HG02678 (cell line): ENCODE results near the gene C2orf80.
"Not testable (repeated sequence)": the region's sequence is repeated elsewhere in the genome, so short reads cannot be mapped to it uniquely, and the experiment has no call there.

Experiments used
- ATAC-seq: cut with Tn5 transposase; IDR thresholded peaks from one replicate; pipeline ENCODE4 v1.9.1; 2021; ENCODE audit warnings: mild to moderate bottlenecking, moderate library complexity; ENCODE audit not compliant: unreplicated experiment

The C2orf80 gene

DNA sequence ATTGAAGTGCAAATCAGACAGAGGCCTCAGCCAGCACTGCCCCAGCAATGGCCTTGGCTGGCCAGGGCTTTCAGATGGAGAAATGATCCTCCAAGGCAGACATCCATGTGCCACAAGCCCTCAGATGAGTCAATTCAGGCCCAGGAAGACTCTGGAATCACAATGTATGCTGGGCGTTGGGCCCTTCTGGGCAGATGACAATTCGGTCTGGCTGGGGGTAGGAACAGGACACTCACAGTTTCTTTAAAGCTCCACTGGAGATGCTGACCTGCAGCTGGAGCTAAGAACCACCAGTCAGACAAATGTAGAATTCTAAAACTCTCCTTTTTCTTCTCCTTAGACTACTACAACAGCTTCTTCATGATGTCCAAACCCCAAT, 53.1 kb downstream of the C2orf80 start:
- ATAC-seq = no peak

DNA sequence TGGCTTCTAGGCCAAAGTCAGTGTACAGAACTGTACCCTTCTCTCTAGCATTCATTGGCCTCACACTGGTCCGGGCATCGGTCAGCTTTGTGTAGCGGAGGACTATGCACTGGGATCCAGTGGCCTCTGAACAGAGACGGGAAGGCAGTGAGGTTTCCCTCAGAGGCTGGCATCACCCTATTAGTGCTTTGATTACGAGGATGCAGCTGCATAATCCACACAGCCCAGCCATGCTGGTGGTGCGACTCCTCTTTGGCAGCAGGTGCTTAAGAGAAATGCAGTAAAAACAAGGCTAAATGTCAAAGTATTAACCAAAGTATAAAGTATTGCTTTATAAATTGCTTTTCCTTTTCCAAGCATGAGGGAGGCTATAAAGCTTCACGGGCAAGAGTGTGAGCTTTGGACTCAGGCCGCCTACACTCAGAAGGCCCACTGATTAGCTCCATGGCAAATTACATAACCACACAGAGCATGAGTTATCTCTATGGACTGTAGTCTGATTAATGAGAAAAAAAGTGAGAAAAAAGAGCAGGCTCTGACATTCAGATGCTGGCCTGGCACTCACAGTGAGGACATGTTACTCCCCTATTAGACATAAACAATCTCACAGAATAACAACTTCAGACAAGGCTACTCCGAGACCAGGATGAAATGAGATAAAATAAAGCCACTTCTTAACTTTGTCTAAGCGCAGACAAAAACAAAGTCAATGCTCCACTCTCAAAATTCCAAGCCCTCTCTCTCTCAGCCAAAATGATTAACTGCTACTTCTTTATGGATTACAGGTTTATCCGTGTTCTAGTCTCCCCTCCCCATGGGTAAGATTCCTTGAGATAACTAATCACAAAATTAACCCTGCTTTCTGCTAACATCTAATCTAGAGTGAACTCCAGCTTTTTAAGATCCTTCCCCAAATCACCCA, 53.8 kb downstream of the C2orf80 start:
- no peak for ATAC-seq

DNA sequence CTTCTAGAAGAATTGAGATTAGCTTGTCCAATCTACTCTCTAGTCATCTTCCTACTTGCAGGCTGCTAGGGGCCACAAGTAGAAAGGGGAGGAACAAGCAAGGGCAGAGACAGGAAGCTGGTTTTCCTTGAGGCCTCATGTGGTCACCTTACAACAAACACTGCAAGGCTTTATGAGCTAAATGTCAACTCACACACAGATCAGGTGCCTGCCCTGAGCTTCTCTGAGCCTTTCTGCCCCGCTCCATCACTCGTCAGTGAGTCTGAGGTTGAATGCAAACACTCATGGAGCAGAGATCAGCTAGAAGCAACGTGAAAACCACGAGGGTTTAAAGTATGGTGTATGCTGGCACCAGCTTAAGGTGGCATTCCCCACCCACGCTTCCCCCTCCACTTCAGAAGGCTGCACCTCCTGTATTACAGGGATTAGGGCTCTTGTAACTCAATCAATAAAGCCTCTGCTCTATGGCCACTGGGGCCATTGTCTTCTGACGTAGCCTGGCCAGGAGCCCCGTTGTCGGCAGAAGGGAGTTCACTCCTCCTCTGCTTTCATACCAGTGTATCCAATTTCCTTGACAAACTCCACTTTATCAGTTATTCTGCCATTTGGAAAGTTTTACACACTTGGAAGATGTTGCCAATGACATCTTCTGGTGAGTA, 54.8 kb downstream of the C2orf80 start:
- no peak for ATAC-seq

DNA sequence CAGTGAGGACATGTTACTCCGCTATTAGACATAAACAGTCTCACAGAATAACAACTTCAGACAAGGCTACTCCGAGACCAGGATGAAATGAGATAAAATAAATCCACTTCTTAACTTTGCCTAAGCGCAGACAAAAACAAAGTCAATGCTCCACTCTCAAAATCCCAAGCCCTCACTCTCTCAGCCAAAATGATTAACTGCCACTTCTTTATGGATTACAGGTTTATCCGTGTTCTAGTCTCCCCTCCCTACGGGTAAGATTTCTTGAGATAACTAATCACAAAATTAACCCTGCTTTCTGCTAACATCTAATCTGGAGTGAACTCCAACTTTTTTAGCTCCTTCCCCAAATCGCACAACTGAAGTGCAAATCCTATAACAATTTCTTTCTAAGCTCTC, 59.1 kb downstream of the C2orf80 start:
- no peak for ATAC-seq

DNA sequence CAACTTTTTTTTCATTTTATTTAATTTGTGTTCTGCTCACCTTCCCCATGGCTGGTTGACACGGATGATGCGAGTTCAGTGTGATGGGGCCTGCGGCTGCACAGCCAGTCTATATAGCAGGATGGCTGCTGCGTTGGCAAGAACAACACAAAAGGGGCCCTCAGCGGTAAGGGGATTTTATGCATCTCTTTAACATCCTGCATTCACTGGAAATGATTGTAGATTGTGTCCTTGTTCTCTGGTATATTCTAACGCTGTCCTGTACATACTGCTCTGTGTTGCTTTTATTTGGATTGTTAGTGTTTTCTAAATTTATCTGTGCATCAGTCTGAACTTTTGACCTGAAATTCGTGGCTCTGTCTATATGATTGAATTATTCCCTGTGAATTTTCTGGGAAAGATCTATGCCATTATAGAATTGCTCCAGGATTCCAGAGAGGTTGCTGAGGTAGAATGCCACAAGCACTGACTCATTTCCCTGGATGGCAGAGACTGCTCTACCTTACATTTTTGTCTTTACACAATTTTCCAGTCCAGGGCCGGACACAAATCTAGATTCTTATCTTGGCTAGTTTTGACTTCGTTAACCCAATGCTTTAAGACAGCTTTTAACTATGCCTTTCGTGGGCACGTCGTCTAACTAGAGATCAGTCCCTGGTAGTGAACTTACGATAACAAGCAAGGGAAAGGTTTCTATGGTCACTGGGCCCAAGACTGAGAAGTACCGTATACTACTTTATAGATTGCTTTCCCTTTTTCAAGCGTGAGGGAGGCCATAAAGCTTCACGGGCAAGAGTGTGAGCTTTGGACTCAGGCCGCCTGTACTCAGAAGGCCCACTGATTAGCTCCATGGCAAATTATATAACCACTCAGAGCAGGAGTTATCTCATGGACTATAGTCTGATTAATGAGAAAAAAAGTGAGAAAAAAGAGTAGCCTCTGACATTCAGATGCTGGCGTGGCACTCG, 59.8 kb downstream of the C2orf80 start, which contains the start of gene CRYGC:
Gene CRYGC (minus strand): TSS at position 85 of the 968 bp plus-strand sequence. CDS start 36 bp downstream, at position 49.
- ATAC-seq = no peak

DNA sequence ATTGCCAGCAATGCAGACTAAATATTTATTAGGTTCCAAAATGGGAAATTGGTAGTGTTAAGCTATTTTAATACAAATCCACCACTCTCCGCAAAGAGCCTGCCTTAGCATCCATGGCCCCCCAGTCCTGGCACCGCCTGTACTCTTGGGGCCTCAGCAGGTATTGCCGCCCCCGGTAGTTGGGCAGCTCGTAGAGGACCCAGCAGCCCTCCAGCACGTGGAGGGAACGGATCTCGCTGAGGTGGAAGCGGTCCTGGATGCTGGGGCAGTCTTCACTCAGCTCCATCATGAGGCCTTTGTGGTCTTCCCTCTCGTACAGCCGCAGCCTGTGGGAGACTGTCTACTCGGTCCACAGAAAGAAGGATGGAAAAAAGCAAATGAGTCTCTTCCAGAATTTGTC, 61.7 kb downstream of the C2orf80 start:
- ATAC-seq = no peak

DNA sequence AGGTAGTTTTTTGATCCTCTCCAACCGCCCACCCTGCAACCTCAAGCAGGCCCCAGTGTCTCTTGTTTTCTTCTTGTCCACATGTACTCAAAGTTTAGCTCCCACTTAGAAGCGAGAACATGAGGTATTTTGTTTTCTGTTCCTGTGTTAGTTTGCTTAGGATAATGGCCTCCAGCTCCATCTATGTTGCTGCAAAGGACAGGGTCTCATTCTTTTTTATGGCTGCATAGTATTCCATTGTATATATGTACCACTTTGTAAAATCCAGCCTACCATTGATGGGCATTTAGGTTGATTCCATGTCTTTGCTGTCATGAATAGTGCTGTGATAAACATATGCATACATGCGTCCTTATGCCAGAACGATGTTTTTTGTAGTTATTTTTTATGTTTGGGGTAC, 62.7 kb downstream of the C2orf80 start:
- ATAC-seq = no peak

DNA sequence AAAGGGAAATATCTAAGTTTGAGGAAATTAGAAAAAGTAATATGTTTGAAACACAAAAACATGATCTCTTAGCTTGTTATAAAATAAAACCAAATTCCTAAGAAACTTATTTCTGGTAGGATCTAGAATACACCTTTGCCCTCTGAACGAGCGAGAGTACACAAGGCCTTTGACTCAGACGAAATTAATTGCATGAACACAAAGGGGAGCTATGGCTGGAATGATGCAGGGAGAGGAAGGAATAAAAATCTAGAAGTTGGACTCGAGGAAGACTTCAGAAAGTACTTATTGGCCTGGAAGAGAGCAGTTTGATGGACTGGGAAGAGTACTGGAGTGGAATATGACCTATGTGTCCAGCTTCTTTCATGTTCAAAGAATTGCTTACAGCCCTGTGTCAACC, 64.6 kb downstream of the C2orf80 start:
- ATAC-seq = no peak

DNA sequence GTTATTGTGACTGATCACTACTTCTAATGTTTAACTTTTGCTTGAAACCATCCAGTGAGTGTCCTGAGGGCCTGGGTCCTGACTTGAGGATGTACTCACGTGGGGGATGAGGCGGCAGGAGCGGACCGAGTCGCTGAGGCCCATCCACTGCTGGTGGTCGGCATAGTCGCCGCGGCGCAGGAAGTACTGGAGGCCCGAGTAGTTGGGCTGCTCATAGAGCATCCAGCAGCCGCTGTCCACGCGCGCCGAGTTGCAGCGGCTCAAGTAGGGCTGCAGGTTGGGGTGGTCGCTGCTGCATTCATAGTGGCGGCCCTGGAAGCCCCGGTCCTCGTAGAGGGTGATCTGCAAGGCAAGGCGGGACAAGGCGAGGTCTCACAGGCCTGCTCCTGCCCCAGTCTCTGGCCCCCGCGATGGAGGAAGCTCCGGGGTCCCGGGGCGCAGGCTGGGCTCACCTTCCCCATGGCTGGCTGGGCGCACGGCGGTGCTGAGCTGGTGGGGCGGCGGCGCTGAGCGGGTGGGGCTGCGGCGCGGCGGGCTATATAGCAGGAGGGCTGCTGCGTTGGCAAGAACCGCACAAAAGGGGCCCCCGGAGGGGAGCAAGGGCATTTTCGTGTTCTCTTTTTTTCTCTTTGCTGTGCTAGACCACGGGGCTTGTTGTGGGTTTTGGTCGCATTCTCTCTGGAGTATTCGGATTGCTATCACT, 65.7 kb downstream of the C2orf80 start, which contains the start of gene CRYGD:
Gene CRYGD (minus strand): TSS at position 512 of the 703 bp plus-strand sequence. CDS start 51 bp downstream, at position 461.
- ATAC-seq = not testable (repeated sequence)

DNA sequence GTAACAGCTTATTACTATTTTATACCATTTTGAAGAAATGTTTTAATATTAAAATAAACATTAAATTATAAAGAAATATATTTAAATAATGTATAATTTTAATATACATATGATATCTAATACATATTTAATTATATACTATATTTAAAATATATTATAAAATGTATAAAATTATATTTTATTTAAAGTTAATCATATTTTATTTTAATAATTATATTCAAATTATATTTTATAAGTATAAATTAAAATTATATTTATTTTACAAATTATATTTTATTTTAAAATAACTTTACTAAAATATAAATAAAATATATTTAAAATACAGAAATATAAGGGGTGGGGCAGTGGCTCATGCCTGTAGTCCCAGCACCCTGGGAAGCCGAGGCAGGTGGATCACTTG, 67.6 kb downstream of the C2orf80 start:
- no peak for ATAC-seq

DNA sequence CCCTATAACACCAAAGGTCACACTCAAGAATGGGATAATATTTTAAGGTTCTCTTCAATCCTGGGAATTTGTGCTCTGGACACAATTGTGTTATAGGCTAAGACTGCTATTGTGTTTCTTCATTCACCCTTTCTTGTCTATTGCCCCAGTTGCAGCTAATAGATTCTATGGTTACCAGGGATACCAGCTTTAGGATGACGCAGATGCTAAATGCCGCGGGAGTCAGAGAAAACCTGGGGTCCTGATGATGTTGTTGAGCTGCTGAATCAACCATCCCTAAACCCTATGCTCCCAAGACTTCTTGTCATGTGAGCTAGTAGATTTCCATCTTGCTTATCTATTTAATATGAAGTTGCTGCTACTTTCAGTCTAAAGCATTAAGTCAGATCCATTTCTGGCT, 70.9 kb downstream of the C2orf80 start:
- ATAC-seq = no peak

DNA sequence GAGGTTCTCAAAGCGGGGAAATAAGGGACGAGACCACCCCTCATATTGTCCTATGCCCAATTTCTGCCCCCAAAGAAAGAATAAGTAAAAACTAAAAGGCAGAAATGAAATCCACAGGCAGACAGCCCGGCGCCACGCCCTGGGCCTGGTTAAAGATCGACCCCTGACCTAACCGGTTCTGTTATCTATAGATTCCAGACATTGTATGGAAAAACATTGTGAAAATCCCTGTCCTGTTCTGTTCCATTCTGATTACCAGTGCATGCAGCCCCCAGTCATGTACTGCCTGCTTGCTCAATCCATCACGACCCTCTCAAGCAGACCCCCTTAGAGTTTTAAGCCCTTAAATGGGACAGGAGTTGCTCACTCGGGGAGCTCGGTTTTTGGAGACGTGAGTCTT, 72.4 kb downstream of the C2orf80 start:
- not testable (repeated sequence) for ATAC-seq
